A673 (cell line): ENCODE measurements around the gene SPRR2A. TPM values are rescaled to one million over a fixed set of nuclear protein-coding genes. Genes with fewer than 3 reads are reported as not detected.

Source experiments
- BruUV-seq: library from RNA; stranded (reverse); fragments of 400-500 nt; replicated peaks from 2 replicates; lab custom pipeline; 2021; lab: Mats Ljungman, UMichigan
- CTCF ChIA-PET: fragments of 300-600 bp; sonication (Branson Sonifier 250); formaldehyde crosslinking; loops from one replicate; lab custom pipeline; 2022; ENCODE audit warnings: antibody characterized with exemption; lab: Charles Lee
- POLR2A ChIA-PET: fragments of 300-600 bp; sonication (Branson Sonifier 250); formaldehyde crosslinking; loops from one replicate; lab custom pipeline; 2022; ENCODE audit warnings: antibody characterized with exemption; ENCODE audit not compliant: low non-redundant PET; lab: Charles Lee
- DNase-seq: peaks from one replicate; pipeline ENCODE4 v3.0.0-alpha.2; 2015; ENCODE audit warnings: low spot score
- H3K27ac ChIP-seq: fragments of 200-600 bp; sonication (generic); 2 replicates; pipeline ENCODE4 v1.5.1; 2016; ENCODE audit warnings: mixed run types, low read depth, mild to moderate bottlenecking, mixed read lengths, antibody characterized with exemption, low read length; ENCODE audit not compliant: poor library complexity, severe bottlenecking
- H3K27me3 ChIP-seq: fragments of 200-600 bp; sonication (generic); replicated peaks from 2 replicates; pipeline ENCODE4 v1.6.1; 2017; ENCODE audit warnings: mixed run types, low read depth, mild to moderate bottlenecking, mixed read lengths, antibody characterized with exemption, low read length; ENCODE audit not compliant: insufficient read depth, poor library complexity
- H3K36me3 ChIP-seq: fragments of 200-600 bp; sonication (generic); 2 replicates; pipeline ENCODE4 v1.6.1; 2016; ENCODE audit warnings: mixed run types, mild to moderate bottlenecking, mixed read lengths, antibody characterized with exemption, low read length; ENCODE audit not compliant: insufficient read depth, poor library complexity, severe bottlenecking
- H3K4me1 ChIP-seq: fragments of 200-600 bp; sonication (generic); 2 replicates; pipeline ENCODE4 v1.6.1; 2017; ENCODE audit warnings: mixed run types, mild to moderate bottlenecking, mixed read lengths, antibody characterized with exemption, low read length; ENCODE audit not compliant: insufficient read depth, poor library complexity, severe bottlenecking
- H3K4me3 ChIP-seq: fragments of 200-600 bp; sonication (generic); 2 replicates; pipeline ENCODE4 v1.5.1; 2016; ENCODE audit warnings: low read depth, mixed run types, mild to moderate bottlenecking, mixed read lengths, low read length; ENCODE audit not compliant: poor library complexity, severe bottlenecking
- H3K9me3 ChIP-seq: fragments of 200-600 bp; sonication (generic); 2 replicates; pipeline ENCODE4 v1.6.1; 2016; ENCODE audit warnings: mixed run types, low read depth, mild to moderate bottlenecking, mixed read lengths, antibody characterized with exemption, low read length; ENCODE audit not compliant: poor library complexity, severe bottlenecking
- EZH2 ChIP-seq: fragments of 200-600 bp; sonication (generic); IDR thresholded peaks from 2 replicates; pipeline ENCODE4 v1.6.1; 2017; ENCODE audit warnings: borderline replicate concordance, low read depth, mild to moderate bottlenecking, mixed read lengths, antibody characterized with exemption, low read length; ENCODE audit not compliant: poor library complexity, severe bottlenecking
- intact Hi-C: fragments of 100-400 bp; cut with micrococcal nuclease; formaldehyde crosslinking; loops from one replicate; pipeline ENCODE4 v1.10.0; 2022; ENCODE audit not compliant: unreplicated experiment
- total RNA-seq: library from RNA; stranded (reverse); gene quantifications from 2 replicates; pipeline ENCODE4 v1.2.3, GENCODE V29; 2021
- TF ChIP-seq, protein P1 (sequence below): fragments of 300-800, 200-600 bp; sonication (generic); conservative IDR thresholded peaks from 2 replicates; pipeline ENCODE4 v1.5.1; 2017; ENCODE audit warnings: low read depth, mild to moderate bottlenecking, antibody characterized with exemption, low read length, moderate library complexity, mixed read lengths

Gene SPRR2A
- total RNA-seq, 1 experiment from 2014 or later: not detected

DNA sequence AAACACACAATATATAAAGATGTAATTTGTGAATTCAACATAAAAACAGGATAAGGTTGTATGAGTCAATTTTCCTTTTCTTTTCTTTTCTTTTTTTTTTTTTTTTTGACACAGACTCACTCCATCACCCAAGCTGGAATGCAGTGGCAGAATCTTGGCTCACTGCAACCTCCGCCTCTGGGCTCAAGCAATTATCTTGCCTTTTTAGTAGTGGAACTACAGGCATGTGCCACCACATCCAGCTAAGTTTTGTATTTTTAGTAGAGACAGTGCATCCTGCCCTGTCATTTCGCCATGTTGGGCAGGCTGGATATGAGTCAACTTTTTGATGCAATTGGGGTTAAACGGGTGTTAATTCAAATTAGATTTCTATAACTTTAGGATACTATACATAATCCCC is 24.4 kb upstream of the SPRR2A start:
- Histone ChIP-seq H3K4me1 (no peaks in the 10 kb centered on the region), H3K27me3 (peaks cover 18% of the 10 kb centered on the region), H3K27ac (no peak overlapping the region), H3K36me3 (no peaks in the 10 kb centered on the region), H3K4me3 (no peak overlapping the region), H3K9me3 (no peaks in the 10 kb centered on the region)
- ChIA-PET POLR2A (no interaction called here), CTCF (no interaction called here)
- BruUV-seq: no TSS peak
- DNase-seq: no peak
- intact Hi-C loops: no loop called here
- TF ChIP-seq EZH2: no peak
- TF ChIP-seq, protein P1, sequence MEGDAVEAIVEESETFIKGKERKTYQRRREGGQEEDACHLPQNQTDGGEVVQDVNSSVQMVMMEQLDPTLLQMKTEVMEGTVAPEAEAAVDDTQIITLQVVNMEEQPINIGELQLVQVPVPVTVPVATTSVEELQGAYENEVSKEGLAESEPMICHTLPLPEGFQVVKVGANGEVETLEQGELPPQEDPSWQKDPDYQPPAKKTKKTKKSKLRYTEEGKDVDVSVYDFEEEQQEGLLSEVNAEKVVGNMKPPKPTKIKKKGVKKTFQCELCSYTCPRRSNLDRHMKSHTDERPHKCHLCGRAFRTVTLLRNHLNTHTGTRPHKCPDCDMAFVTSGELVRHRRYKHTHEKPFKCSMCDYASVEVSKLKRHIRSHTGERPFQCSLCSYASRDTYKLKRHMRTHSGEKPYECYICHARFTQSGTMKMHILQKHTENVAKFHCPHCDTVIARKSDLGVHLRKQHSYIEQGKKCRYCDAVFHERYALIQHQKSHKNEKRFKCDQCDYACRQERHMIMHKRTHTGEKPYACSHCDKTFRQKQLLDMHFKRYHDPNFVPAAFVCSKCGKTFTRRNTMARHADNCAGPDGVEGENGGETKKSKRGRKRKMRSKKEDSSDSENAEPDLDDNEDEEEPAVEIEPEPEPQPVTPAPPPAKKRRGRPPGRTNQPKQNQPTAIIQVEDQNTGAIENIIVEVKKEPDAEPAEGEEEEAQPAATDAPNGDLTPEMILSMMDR: no peak

DNA sequence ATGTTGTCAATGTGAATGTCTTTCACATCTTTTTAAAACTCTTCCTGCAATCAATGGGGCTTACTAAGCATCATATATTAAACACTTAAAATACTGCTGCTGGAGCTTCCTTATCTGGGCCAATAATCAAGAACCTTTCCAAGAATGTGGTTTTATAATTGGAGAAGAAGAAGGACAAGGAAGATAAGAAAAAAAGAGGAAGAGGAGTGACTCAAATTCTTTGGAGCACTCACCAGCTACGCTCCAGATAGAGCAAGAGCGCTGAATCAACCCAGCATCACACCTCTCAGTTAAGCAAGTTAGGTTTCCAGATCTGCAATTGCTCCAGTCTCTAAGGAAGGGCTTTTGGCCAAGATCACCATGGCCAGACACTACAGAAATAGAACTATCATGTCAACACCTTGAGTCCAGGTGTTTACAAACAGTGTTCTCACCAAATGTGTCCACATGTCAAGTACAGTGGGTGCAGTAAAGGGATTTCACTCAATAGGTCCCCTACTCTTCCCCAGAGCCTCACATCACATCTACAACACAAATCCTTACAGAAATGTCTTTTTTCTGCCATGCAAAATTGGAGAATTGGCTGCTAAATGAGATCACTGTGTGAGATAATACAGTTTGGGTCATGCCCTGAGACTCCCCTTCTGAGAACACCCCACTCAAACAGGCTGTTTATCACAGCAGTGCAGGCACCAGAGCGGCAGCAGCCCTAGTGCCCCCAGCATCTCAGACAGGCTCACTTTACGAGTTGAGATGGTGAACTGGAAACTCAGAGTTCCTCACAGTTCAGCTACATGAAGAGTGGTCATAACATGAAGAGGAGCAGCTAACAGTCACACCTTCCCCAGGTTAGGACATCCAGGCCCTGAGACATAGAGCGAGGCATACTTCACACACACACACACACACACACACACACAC is 15.8 kb upstream of the SPRR2A start:
- ChIA-PET POLR2A (no interaction called here), CTCF (no interaction called here)
- no peak overlapping the region for H3K4me3 ChIP-seq
- BruUV-seq: no TSS peak
- H3K36me3 ChIP-seq: no peaks in the 10 kb centered on the region
- peaks cover 29% of the 10 kb centered on the region for H3K27me3 ChIP-seq
- H3K4me1 ChIP-seq: no peaks in the 10 kb centered on the region
- H3K27ac ChIP-seq: no peak overlapping the region
- no peak for DNase-seq
- intact Hi-C loops: no loop called here
- TF ChIP-seq EZH2: no peak
- TF ChIP-seq, protein P1: no peak
- H3K9me3 ChIP-seq: no peaks in the 10 kb centered on the region

GRCh38 chr1:153071511-153071910 is 14.2 kb upstream of the SPRR2A start, which contains the start of gene SPRR2B:
Gene SPRR2B, minus strand, starts transcription at chr1:153071611. Its CDS starts 772 bp downstream, at chr1:153070839.
- intact Hi-C loops: no loop called here
- ChIA-PET POLR2A (no interaction called here), CTCF (no interaction called here)

GRCh38 chr1:153070243-153070642 is 12.9 kb upstream of the SPRR2A start:
- Histone ChIP-seq H3K4me1 (no peaks in the 10 kb centered on the region), H3K36me3 (no peaks in the 10 kb centered on the region), H3K9me3 (no peaks in the 10 kb centered on the region), H3K4me3 (no peak overlapping the region), H3K27me3 (peaks cover 27% of the 10 kb centered on the region), H3K27ac (no peak overlapping the region)
- no peak for TF ChIP-seq EZH2
- TF ChIP-seq, protein P1: no peak
- intact Hi-C loops: no loop called here
- ChIA-PET POLR2A (no interaction called here), CTCF (no interaction called here)
- DNase-seq: no peak
- no TSS peak for BruUV-seq

More at GRCh38 chr1:153071511-153071910, 14.2 kb upstream of the SPRR2A start, which contains the start of gene SPRR2B:
- Histone ChIP-seq H3K27me3 (peaks cover 27% of the 10 kb centered on the region), H3K9me3 (no peaks in the 10 kb centered on the region), H3K4me1 (no peaks in the 10 kb centered on the region), H3K36me3 (no peaks in the 10 kb centered on the region), H3K4me3 (no peak within 1 kb of the TSS), H3K27ac (no peak within 1 kb of the TSS)
- BruUV-seq: no TSS peak
- TF ChIP-seq EZH2: no peak
- no peak for DNase-seq
